Hematopoietic multipotent progenitor cell treated with erythropoietin and hydrocortisone succinate and interleukin-3 and kit ligand, for 8 days (in vitro differentiated cells): ENCODE results near the gene ZNF585A.
"Not testable (repeated sequence)": the region's sequence is repeated elsewhere in the genome, so short reads cannot be mapped to it uniquely, and the experiment has no call there.

Experiments used
- DNase-seq: peaks from one replicate; pipeline ENCODE4 v3.0.0-alpha.2; 2015

The ZNF585A gene

DNA sequence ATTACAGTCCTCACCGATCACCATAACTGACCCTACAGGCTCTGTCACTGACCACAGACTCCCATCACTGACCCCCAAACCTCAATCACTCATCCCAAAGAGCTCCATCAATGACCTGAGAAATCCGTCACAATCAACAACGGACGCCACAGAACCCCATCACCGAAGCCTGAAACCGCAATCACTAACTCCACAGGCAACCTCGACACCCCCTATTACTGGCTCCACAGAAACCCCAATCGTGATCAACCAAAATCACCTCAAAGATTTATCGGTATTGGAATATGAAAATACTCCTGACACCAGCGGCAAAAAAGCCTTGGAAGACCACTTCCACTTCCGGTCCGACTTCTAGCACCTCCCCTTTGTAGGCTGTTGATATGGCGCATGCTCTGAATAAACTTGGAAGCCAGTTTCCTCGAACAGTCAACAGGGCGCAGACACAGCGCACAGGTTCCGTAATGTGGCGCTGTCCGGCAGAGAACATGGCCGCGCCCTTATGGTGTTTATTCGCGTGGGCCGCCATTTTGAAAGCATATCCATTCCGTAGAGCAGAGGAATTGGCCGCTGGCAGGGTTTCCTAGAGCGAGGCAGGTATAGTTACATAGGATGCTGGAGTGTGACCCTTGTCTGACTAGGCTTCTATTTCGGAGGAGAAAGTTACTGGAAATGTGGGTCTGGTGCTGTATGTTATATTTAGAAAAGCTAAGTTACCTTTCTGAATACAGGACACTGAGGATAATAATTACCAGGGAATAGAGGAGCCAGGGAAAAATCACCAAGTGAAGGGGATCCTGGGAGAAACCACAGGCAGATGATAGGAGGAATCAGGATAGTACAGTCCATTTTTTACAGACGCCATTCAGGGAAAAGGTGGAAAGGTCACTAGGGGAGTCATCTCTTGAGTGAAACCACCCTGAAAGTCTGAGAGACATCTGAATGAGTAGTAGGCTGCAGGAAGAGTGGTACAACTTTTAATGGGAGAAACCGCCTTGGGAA lies at the start of gene ZNF585A:
TSS of gene ZNF585A (minus strand) at position 328 of the 999 bp plus-strand sequence. CDS start 2,785 bp downstream, outside the sequence.
- peak; percentile 98 for DNase-seq

DNA sequence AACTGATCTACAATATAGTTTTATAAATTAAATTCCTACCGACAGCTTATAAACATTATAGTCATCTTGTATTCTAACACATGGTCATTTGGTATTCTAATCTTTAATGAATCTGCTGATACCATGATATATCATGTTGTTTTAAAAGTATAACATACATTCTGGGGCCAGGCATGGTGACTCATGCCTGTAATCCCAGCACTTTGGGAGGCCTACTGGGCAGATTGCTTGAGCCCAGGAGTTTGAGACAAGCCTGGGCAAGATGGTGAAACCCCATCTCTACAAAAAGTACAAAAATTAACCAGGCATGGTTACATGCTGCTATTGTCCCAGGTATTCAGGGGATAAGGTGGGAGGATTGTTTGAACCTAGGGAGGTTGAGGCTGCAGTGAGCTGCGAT lies 48.6 kb upstream of the ZNF585A start:
- no peak for DNase-seq

DNA sequence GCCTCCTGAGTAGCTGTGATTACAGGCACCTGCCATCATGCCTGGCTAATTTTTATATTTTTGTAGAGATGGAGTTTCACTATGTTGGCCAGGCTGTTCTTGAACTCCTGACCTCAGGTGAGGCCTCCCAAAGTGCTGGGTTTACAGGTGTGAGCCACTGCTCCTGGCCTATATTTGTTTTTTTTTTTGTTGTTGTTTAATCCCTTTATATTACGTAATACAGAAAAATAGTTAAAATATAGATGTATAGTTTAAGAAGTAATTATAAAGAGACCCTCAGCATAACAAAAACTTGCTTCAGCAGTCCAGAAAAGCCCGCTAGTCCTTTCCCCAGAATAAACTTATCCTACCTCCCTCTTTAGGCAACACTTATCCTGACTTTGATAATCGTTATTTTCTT lies 47.9 kb upstream of the ZNF585A start:
- DNase-seq: no peak

DNA sequence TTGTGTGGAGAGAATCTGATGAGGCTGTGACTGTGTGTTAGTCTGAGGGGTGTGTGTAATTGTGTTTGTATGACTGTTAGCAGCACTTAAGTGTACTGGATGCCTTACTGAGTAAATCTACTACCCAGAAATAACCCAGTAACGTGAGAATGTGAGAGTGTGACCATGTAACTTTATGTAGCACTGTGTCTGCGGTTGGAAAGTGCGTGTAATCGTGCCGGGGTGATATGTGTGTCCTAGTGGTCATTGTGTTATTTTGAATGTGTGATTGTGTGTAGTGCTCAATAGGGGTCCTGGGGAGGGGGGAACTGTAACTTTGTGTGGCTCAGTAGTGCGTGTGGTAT lies 46.1 kb upstream of the ZNF585A start:
- DNase-seq: no peak

DNA sequence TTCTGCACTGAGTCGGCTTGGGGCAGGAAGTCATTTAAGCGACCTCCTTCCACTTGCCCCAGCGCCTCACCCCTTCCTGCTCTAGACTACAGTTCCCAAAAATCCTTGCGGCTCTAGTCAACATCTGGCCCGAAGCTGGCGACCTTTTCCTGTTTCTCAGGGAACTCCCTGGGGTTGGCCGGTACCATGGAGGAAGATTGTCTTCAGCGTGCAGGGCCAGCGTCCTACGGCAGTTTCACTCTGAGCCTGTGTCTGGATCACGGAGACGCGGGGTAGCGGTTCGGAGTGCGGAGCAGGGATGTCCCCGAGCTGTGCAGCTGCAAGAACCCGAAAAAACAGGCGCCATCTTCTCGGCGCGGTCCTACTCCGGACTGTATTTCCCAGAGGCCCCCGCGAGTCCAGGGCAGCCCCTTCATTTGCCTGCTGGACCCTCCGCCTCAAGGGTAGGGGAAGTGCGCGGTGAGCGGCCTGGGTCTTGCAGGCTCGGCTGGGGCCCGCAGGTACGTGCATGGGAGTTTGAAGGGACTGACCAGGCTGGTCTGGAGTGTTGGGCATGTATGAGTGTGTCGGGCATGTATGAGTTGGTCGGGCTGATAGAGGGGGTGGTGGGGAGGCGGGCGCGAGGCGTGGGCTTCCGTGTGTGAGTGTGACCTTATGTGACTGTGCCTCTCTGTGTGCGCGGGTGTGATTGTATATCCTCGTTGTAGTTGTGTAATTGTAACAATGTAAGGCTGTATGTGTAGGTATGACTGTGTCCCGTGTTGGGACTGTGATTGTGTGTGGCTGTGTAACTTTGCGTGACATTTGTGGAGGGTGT lies 45.5 kb upstream of the ZNF585A start, which contains the start of gene ZNF383:
TSS of gene ZNF383 (plus strand) at position 440 of the 817 bp plus-strand sequence. CDS start 12,240 bp downstream, outside the sequence.
- DNase-seq: peak; percentile 95

DNA sequence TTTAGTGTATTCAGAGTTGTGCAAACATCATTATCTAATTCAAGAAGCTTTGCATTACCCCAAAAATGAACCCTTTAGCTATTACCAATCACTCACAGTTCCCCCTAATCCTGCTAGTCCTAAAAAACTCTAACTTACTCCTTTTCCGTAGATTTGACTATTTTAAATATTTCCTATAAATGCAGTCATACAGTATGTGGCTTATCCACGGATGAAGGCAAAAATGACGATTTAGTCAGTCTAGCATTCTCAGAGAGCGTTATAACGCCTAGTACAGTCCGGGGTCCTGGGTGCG lies 44.9 kb upstream of the ZNF585A start:
- DNase-seq: no peak

DNA sequence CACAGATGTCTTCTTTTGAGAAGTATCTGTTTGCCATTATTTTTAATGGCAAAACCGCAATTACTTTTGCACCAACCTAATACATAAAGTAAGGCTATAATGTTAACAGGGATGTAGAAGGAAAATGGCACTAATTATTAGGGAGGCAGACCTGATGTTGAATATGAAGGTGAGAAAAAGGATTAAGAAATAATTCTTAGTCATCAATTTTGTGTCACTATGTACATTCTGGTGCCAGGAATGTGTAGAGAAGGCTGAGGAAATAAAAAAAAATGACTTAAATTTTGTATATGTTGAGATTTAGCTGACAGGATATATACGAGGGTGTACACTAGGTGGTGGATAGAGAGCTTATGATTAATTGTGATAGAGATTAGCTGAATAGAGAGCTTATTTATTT lies 25.3 kb upstream of the ZNF585A start:
- no peak for DNase-seq

DNA sequence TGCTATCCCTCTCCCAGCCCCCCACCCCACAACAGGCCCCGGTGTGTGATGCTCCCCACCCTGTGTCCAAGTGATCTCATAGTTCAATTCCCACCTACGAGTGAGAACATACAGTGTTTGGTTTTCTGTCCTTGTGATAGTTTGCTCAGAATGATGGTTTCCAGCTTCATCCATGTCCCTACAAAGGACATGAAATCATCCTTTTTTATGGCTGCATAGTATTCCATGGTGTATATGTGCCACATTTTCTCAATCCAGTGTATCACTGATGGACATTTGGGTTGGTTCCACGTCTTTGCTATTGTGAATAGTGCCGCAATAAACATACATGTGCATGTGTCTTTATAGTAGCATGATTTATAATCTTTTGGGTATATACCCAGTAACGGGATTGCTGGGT lies 24.6 kb upstream of the ZNF585A start:
- DNase-seq: not testable (repeated sequence)

DNA sequence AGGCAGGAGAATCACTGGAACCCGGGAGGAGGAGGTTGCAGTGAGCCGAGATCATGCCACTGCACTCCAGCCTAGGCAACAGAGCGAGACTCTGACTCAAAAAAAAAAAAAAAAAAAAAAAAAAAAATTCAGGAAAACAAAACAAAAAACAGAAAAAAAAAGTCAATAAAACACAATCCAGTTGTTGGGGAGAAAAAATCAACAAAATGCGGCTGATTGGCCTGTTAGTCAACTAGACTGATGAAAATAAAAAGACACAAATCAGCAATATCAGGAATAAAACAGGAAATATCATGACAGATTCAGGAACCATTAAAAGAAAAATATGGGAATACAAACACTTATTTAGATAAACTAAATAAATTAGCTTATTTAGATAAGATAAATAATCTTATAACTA lies 22.8 kb upstream of the ZNF585A start:
- DNase-seq: not testable (repeated sequence)

DNA sequence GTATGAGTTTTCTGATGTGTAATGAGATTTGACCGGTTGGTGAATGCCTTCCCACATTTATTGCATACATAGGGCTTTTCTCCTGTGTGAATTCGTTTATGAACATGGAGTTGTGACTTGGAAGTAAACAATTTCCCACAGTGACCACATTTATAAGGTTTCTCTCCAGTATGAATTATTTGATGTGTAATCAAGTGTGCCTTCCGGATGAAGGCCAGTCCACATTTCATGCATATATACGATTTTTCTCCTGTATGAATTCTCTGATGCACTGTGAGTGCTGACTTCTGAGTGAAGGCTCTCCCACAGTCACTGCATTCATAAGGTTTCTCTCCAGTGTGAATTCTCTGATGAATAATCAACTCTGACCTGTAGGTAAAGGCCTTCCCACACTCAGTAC lies 13.6 kb upstream of the ZNF585A start:
- DNase-seq: not testable (repeated sequence)

DNA sequence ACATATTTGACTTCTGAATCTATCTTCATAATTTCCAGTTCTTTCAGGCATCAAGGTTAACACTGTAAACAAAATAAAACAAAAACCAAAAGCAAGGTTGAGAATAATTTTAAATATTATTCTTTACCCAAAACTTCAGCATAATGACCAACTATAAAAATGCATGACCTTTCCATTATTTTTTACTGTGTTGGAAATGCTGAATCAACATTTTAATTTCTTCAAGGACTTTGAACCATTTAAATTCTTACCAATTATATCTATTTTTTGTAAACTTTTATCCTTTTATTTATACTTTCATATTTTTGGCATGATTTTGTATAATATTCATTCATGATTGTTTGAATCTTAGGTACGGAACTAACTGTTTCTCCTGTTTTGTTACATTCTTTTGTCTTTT lies 6.9 kb downstream of the ZNF585A start:
- DNase-seq: no peak

DNA sequence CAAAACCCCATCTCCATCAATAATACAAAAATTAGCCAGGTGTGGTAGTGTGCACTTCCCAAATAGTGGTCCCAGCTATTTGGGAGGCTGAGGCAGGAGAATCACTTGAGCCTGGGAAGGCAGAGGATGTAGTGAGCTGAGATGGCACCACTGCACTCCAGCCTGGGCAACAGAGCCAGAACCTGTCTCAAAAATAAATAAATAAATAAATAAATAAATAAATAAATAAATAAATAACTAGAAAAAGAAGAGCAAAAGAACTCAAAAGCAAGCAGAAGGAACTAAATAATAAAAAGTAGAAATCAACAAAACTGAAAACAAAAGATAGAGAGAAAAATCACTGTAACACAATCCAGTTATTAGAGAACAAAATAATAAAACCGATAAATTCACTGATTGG lies 12.3 kb downstream of the ZNF585A start:
- no peak for DNase-seq

DNA sequence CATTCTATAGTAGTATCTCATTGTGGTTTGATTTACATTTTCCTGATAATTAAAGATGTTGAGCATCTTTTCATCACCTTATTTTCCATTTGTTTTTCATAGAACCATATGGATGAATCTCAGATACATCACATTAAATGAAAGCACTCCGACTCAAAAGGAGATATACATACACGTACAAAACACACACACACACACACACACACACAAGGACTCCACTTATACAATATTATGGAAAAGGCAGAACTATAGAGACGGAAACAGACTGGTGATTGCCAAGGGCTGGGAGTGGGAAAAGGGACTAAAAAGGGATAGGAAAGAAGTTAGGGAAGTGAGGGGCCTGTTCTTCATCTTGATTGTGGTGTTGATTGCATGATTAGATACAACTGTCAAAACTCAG lies 24.3 kb downstream of the ZNF585A start:
- DNase-seq: no peak

DNA sequence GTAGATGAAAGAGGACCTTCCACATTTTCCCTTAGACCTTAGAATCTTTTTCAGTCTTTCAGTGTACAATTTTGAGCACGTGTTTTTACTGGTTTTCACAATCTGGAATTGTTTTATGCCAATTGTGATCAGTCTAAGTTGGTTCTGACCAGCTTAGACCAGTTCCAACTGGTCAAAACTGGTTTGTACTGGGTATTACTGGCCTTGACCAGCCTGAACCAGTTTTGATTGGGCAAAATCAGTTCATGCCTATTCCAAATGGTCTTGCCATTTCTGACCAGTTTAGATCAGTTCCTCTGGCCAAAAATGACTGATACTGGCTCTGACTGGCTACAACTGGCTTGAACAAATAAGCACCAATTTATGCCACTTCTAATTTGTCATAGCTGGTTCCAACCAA lies 36.4 kb downstream of the ZNF585A start:
- no peak for DNase-seq

DNA sequence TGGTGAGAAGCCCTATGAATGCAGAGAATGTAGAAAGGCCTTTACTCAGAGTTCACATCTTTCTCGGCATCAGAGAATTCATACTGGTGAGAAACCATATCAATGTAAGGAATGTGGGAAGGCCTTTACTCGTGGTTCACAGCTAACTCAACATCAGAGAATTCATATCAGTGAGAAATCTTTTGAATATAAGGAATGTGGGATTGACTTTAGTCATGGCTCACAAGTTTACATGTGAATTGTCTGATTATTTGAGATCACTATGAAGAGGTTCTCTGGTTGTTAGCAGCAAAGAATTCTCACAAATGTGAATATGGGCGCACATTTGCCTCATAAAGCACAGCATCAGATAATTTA lies 43.7 kb downstream of the ZNF585A start:
- no peak for DNase-seq

DNA sequence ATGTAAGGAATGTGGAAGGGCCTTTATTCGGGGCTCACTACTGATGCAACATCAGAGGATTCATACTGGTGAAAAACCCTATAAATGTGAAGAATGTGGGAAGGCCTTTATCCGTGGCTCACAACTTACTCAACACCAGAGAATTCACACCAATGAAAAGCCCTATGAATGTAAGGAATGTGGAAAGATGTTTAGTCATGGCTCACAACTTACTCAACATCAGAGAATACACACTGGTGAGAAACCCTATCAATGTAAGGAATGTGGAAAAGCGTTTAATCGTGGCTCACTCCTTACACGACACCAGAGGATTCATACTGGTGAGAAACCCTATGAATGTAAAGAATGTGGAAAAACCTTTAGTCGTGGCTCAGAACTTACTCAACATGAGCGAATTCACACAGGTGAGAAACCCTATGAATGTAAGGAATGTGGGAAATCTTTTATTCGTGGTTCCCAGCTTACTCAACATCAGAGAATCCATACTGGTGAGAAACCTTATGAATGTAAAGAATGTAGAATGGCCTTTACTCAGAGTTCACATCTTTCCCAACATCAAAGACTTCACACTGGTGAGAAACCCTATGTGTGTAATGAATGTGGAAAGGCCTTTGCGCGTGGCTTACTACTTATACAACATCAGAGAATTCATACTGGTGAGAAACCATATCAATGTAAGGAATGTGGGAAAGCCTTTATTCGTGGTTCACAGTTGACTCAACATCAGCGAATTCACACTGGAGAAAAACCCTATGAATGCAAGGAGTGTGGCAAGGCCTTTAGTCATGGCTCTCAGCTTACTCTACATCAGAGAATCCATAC lies 44.3 kb downstream of the ZNF585A start:
- no peak for DNase-seq

DNA sequence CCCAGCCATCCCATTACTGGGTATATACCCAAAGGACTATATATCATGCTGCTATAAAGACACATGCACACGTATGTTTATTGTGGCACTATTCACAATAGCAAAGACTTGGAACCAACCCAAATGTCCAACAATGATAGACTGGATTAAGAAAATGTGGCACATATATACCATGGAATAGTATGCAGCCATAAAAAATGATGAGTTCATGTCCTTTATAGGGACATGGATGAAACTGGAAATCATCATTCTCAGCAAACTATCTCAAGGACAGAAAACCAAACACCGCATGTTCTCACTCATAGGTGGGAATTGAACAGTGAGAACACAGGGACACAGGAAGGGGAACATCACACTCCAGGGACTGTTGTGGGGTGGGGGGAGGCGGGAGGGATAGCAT lies 50.4 kb downstream of the ZNF585A start:
- DNase-seq: not testable (repeated sequence)

DNA sequence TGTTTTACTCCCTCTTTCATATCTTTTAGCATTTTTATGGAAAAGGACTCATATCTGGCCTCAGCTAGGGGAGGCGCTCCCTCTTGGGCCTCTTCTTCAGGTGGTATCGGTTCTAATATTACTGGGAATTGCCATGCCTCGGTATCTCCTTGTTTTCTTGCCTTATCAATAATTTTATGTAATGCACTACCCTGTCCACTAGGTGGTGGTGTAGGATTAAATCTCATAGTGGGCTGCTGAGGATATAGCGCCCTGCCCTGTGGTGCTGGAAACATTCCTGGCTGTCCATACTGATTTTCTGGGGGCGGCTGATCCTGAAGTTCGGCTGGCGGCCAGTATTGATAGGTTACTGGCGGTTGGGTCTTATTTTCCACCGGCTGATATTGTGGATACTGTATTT lies 58.5 kb downstream of the ZNF585A start:
- no peak for DNase-seq

DNA sequence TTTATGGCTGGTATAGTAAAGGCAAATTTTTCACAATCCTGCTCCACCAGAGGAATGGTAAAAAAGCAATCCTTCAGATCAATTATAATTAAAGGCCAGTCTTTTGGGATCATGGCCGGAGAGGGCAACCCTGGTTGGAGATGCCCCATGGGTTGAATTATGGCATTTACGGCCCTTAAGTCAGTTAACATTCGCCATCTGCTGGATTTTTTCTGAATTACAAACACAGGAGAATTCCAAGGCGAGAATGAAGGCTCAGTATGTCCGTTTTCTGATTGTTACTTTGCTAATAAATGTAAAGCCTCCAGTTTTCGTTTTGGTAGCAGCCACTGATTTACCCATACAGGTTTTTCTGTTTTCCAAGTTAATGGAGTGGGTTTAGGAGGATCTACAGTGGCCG lies 60.7 kb downstream of the ZNF585A start:
- peak; percentile 39 for DNase-seq

DNA sequence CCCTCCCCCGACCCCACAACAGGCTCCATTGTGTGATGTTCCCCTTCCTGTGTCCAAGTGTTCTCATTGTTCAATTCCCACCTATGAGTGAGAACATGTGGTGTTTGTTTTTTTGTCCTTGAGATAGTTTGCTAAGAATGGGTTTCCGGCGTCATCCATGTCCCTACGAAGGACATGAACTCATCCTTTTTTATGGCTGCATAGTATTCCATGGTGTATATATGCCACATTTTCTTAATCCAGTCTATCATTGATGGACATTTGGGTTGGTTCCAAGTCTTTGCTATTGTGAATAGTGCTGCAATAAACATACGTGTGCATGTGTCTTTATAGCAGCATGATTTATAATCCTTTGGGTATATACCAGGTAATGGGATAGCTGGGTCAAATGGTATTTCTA lies 68.4 kb downstream of the ZNF585A start:
- not testable (repeated sequence) for DNase-seq

DNA sequence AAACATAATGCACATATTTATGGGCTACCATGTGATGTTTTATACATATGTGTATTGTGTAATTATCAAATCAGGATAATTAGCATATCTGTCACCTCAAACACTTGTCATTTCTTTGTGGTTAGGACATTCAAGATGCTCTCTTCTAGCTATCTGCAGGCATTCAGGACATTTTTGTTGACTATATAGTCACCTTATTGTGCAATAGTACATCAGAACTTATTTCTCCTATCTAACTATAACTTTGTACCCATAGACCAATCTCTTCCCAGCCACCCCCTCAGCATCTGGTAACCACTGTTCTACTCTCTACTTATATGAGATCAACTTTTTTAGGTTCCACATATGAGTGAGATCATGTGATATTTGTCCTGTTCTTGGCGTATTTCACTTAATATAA lies 73.9 kb downstream of the ZNF585A start:
- no peak for DNase-seq

DNA sequence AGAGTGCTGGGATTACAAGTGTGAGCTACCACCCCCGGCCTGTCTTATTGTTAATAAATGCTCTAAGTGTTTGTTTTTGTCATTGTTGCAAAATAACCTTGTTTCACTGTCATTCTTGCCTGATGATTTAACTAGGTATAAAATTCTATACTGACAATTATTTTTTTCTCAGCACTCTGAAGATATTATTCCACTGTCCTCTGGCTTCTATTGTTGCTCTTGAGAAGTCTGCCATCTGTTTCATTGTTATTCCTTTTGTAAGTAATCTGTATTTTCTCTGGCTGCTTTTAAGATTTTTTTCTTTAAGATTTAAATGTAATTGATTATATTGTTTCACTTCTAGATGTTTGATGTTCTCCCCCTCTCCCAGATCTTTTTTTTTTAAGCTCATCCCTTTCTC lies 76.6 kb downstream of the ZNF585A start:
- no peak for DNase-seq
